ENCODE measurements around the gene ITGA2B.
A peak's percentile ranks its signal among the peaks of the same experiment; 100 is the strongest.
"Not testable (repeated sequence)": the region's sequence is repeated elsewhere in the genome, so short reads cannot be mapped to it uniquely, and the experiment has no call there.

Gene ITGA2B

DNA sequence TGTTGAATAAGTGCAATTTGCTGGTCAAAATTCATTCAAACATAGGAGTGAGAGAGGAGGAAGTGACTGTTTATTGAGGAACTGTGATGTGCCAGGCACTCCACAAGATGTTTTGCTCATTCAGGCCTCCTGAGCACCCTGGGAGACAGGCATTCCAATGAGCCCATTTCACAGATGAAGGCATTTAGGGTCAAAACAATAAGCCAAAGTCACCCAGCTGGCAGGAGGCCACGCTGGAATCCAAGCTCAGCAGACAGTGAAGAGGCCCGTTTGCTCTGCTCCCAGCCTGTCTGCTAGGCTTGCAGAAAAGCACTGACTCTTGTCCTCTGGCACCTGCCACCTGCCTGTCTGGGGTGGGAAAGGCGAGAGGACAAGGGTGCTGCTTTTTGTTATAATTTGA lies 54.7 kb downstream of the ITGA2B start:
- no peak for DNase-seq (ENCODE audit: extremely low read depth, low read depth)

DNA sequence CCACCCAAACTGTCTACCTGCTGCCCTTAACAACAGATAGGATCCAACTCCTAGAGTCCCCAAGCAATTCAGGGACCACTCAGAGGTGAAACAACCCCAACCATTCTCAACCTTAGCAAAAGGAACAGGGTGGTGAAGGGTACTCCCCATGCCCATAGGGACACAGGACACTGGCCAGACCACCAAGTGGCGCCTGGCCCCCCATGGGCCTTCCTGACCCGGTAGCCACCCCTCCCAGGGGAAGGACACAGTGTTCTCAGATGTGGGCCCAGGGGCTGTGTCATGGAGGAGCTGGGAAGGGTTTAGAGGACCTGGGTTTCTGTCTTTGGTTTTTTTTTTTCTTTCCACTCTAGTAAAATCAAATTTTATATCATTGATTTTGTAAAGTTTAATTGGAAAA lies 55.1 kb downstream of the ITGA2B start:
- no peak overlapping the region for H3K4me3 ChIP-seq (replicated peaks; ENCODE audit: low read depth, low read length)
- TF ChIP-seq, protein P1, sequence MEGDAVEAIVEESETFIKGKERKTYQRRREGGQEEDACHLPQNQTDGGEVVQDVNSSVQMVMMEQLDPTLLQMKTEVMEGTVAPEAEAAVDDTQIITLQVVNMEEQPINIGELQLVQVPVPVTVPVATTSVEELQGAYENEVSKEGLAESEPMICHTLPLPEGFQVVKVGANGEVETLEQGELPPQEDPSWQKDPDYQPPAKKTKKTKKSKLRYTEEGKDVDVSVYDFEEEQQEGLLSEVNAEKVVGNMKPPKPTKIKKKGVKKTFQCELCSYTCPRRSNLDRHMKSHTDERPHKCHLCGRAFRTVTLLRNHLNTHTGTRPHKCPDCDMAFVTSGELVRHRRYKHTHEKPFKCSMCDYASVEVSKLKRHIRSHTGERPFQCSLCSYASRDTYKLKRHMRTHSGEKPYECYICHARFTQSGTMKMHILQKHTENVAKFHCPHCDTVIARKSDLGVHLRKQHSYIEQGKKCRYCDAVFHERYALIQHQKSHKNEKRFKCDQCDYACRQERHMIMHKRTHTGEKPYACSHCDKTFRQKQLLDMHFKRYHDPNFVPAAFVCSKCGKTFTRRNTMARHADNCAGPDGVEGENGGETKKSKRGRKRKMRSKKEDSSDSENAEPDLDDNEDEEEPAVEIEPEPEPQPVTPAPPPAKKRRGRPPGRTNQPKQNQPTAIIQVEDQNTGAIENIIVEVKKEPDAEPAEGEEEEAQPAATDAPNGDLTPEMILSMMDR (IDR thresholded peaks at IDR 0.05; ENCODE audit: low read depth, low read length, missing control alignments), result no peak
- DNase-seq (ENCODE audit: extremely low read depth, low read depth), result no peak

More for the DNA sequence above, 54.7 kb downstream of the ITGA2B start:
- no peak overlapping the region for H3K4me3 ChIP-seq (replicated peaks; ENCODE audit: low read depth, low read length)
- TF ChIP-seq, protein P1 (IDR thresholded peaks at IDR 0.05; ENCODE audit: low read depth, low read length, missing control alignments), result no peak

DNA sequence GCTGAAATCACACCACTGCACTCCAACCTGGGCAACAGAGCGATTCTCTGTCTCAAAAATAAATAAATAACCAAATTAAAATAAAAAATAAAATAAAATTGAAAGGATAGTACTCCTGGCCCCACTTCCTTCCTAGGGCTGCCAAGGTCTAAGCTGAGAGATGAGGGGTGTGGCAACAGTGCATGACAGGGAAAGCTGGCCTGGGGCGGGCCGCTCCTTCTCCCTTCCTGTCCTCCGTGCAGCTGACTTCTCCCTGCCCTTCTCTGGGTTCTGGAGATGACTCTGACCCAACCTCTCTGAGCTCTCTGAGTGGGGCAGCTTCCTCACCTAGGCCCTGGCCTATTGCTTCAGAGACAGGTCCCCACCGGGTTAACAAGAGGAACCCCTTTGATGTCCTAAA lies 56.1 kb downstream of the ITGA2B start:
- TF ChIP-seq, protein P1 (IDR thresholded peaks at IDR 0.05; ENCODE audit: low read depth, low read length, missing control alignments), result no peak
- DNase-seq (ENCODE audit: extremely low read depth, low read depth), result no peak
- no peak overlapping the region for H3K4me3 ChIP-seq (replicated peaks; ENCODE audit: low read depth, low read length)

DNA sequence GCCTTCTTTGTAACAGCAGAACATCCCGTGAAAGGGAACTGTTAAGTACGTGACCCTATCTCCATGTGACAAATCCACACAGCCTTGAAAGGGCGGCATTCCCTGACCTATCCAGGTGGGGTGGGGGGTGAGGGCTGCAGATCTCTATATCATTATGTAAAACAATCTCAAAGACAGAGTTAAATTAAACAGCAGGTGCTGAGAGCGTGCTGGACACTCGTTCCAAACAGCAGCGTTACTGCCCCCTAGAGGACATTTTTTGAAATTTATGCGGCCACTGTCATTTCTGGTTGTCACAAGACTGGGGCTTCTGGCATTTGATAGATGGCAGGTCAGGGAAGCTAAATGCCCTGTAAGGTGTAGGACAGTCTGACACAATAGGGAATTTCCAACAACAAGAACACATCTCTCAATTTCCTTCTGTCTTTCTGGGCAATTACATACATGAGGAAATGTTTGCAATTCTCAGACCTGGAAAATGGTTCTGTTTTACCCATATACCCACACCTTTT lies 58.1 kb downstream of the ITGA2B start:
- H3K4me3 ChIP-seq (replicated peaks; ENCODE audit: low read depth, low read length), result no peak overlapping the region
- DNase-seq (ENCODE audit: extremely low read depth, low read depth), result peak; percentile 71
- TF ChIP-seq, protein P1 (IDR thresholded peaks at IDR 0.05; ENCODE audit: low read depth, low read length, missing control alignments), result peak; percentile 79

DNA sequence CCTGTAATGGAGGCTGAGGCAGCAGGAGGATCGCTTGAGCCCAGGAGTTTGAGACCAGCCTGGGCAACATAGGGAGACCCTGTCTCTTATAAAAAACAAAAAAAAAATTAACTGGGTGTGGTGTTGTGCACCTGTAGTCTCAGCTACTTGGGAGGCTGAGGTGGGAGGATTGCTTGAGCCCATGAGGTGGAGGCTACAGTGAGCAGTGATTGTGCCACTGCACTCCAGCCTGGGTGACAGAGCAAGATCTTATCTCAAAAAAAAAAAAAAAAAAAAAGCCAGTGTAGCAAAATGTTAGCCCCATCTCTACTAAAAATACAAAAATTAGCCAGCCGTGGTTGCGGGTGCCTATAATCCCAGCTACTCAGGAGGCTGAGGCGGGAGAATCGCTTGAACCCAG lies 59.2 kb downstream of the ITGA2B start:
- not testable (repeated sequence) for DNase-seq (ENCODE audit: extremely low read depth, low read depth)

DNA sequence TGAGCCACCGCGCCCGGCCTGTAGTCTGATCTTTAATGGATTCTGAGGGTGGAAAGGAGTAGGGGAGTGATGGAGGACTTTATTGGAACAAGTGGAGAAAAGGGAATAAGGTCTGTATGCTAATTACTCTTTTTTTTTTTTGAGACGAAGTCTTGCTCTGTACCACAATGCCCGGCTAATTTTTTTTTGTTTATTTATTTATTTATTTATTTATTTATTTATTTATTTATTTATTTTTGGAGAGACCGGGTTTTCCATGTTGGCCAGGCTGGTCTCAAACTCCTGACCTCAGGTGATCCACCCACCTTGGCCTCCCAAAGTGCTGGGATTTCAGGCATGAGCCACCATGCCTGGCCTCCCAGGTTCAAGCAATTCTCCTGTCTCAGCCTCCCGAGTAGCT lies 59.9 kb downstream of the ITGA2B start:
- not testable (repeated sequence) for DNase-seq (ENCODE audit: extremely low read depth, low read depth); H3K4me3 ChIP-seq (replicated peaks; ENCODE audit: low read depth, low read length)

More for the DNA sequence above, 59.2 kb downstream of the ITGA2B start:
- H3K4me3 ChIP-seq (replicated peaks; ENCODE audit: low read depth, low read length), result not testable (repeated sequence)

DNA sequence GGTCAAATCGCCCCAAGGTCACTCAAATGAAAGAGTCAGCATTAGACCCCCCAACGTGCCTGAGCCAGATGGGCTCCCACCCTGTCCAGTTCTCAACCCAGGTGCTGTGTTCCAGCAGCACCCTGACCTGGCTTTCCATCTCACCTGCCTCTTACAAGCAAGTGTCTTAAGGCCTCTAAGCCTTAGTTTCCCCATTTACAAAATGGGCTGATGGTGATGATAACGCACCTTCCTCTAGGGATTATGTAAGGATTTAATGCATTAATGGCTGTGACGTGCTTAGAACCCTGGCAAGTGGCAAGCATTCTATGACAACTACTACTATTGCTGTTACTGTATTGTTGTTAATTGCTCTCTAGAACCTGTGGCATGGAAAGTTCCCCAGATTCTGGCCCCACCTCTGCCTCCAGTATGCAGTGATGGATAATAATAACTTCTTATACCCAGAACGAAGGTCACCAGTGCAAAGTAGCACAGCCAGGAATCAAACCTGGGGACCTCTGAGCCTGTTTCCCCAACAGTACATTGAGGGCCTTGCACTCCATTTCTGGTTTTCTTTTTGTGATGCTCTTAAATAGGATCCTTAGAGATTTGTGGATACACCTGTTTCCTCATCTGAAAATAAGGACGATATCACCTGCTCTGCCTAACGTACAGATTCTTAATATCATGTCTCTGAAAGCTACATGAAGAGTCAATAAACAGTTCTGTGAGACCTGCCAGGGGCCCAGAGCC lies 61.6 kb downstream of the ITGA2B start:
- H3K4me3 ChIP-seq (replicated peaks; ENCODE audit: low read depth, low read length), result no peak overlapping the region
- TF ChIP-seq, protein P1 (IDR thresholded peaks at IDR 0.05; ENCODE audit: low read depth, low read length, missing control alignments), result no peak
- DNase-seq (ENCODE audit: extremely low read depth, low read depth), result no peak
